Right lobe of liver (tissue), 4 donors: ENCODE data around the gene TMPRSS9.

Experiments used
- POLR2A ChIP-seq: fragments of 450-650 bp; IDR thresholded peaks from one replicate; pipeline ENCODE4 v1.6.1; 2017; ENCODE audit warnings: antibody characterized with exemption, mild to moderate bottlenecking
- TF ChIP-seq, protein P1 (sequence below), 4 donors: fragments of 200-600 bp in 3 of 4; fragments of 450-650 bp in 1 of 4; IDR thresholded peaks; one replicate each; pipeline versions ENCODE4 v1.5.1 to v1.8.0; 2016 to 2022; ENCODE audit warnings: antibody characterized with exemption in 4 of 4, mild to moderate bottlenecking in 2 of 4
- donor health status: DM: no; HTN: no; CAD: no.
- donor health status: DM: no; HTN: no; CAD: no.
- donor health status: DM: no; HTN: yes; CAD: no.

DNA sequence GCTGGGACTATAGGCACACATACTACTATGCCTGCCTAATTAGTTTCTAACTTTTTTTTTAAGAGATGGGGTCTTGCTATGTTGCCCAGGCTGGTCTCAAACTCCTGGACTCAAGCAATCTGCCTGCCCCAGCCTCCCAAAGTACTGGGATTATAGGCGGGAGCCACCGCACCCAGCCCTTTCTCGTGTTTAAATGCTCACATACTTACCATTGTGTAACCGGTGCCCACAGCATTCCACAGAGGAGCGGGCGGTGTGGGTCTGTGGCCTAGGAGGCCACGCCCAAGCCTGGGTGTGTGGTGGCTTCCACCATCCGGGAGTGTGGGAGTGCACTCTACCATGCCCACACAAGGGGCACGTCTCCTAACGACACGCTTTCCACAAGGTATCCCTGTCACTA lies 89.0 kb downstream of the TMPRSS9 start:
- TF ChIP-seq, protein P1, sequence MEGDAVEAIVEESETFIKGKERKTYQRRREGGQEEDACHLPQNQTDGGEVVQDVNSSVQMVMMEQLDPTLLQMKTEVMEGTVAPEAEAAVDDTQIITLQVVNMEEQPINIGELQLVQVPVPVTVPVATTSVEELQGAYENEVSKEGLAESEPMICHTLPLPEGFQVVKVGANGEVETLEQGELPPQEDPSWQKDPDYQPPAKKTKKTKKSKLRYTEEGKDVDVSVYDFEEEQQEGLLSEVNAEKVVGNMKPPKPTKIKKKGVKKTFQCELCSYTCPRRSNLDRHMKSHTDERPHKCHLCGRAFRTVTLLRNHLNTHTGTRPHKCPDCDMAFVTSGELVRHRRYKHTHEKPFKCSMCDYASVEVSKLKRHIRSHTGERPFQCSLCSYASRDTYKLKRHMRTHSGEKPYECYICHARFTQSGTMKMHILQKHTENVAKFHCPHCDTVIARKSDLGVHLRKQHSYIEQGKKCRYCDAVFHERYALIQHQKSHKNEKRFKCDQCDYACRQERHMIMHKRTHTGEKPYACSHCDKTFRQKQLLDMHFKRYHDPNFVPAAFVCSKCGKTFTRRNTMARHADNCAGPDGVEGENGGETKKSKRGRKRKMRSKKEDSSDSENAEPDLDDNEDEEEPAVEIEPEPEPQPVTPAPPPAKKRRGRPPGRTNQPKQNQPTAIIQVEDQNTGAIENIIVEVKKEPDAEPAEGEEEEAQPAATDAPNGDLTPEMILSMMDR (IDR thresholded peaks at IDR 0.05), result no peak
- no peak for TF ChIP-seq POLR2A
